Measurements from ENCODE around the gene FHAD1. TPM values are rescaled to one million over a fixed set of nuclear protein-coding genes. Genes with fewer than 3 reads are reported as not detected.

FHAD1 gene
- total RNA-seq, 4 donors from 2014 or later: 0.54 to 1.9 (median 0.75) TPM

- Histone ChIP-seq H3K4me1 (peaks cover 40 to 77% of the 10 kb centered on the region in 2 donors), H3K27me3 (no peaks in the 10 kb centered on the region), H3K27ac (peak overlapping the region; percentile 87 to 92 (median 88)), H3K4me3 (replicated peaks in 1 of 3) (no peak overlapping the region), H3K9me3 (no peaks in the 10 kb centered on the region), H3K36me3 (no peaks in the 10 kb centered on the region)
- intact Hi-C loops (cut with DNase I): no loop called here
- TF ChIP-seq POLR2A (IDR thresholded peaks at IDR 0.05) (peak in 1 of 2 donors; percentile 42), CTCF (IDR thresholded peaks at IDR 0.05) (no peak)
- 5 to 11% methylated on average over 17 of the region's 17 CpGs for WGBS, 2 donors
- DNase-seq: peak; percentile 85
These were observed 90.8 kb downstream of the FHAD1 start for GRCh38 chr1:15337656-15338402.

- H3K4me3 ChIP-seq (replicated peaks in 1 of 3): no peak overlapping the region
- no peak for DNase-seq
- H3K36me3 ChIP-seq: no peaks in the 10 kb centered on the region
- peak overlapping the region; percentile 2 to 88 (median 87) for H3K27ac ChIP-seq
- TF ChIP-seq CTCF (IDR thresholded peaks at IDR 0.05) (no peak), POLR2A (IDR thresholded peaks at IDR 0.05) (no peak)
- 60 to 70% methylated on average over 4 of the region's 4 CpGs for WGBS, 2 donors
- no peaks in the 10 kb centered on the region for H3K9me3 ChIP-seq
- intact Hi-C loops (cut with DNase I): no loop called here
- H3K27me3 ChIP-seq: no peaks in the 10 kb centered on the region
- H3K4me1 ChIP-seq: peaks cover 47 to 86% of the 10 kb centered on the region in 2 donors
These were observed 92.5 kb downstream of the FHAD1 start for GRCh38 chr1:15339570-15339969.

GRCh38 chr1:15341228-15341627 lies 94.2 kb downstream of the FHAD1 start:
- Histone ChIP-seq H3K27ac (peak overlapping the region in 2 of 3 donors; percentile 76 to 77), H3K4me1 (peaks cover 43 to 81% of the 10 kb centered on the region in 2 donors), H3K36me3 (no peaks in the 10 kb centered on the region), H3K9me3 (no peaks in the 10 kb centered on the region), H3K27me3 (no peaks in the 10 kb centered on the region), H3K4me3 (replicated peaks in 1 of 3) (no peak overlapping the region)
- 79 to 84% methylated on average over 2 of the region's 2 CpGs for WGBS, 2 donors
- intact Hi-C loops (cut with DNase I): no loop called here
- TF ChIP-seq CTCF (IDR thresholded peaks at IDR 0.05) (no peak), POLR2A (IDR thresholded peaks at IDR 0.05) (no peak)
- DNase-seq: no peak

GRCh38 chr1:15341634-15342407 lies 94.8 kb downstream of the FHAD1 start:
- Histone ChIP-seq H3K27me3 (no peaks in the 10 kb centered on the region), H3K36me3 (no peaks in the 10 kb centered on the region), H3K9me3 (no peaks in the 10 kb centered on the region), H3K4me3 (replicated peaks in 1 of 3) (no peak overlapping the region), H3K27ac (peak overlapping the region in 2 of 3 donors; percentile 76 to 77), H3K4me1 (peaks cover 37 to 75% of the 10 kb centered on the region in 2 donors)
- intact Hi-C loops (cut with DNase I): no loop called here
- DNase-seq: no peak
- WGBS, 2 donors: 85 to 91% methylated on average over 12 of the region's 12 CpGs
- TF ChIP-seq POLR2A (IDR thresholded peaks at IDR 0.05) (no peak), CTCF (IDR thresholded peaks at IDR 0.05) (no peak)

Measured in thyroid gland (tissue), 4 donors.